HG02884 (cell line): ENCODE results near the gene COMMD3.

ENCODE experiments used
- ATAC-seq: cut with Tn5 transposase; IDR thresholded peaks from one replicate; pipeline ENCODE4 v1.9.1; 2021; ENCODE audit warnings: mild to moderate bottlenecking, moderate library complexity; ENCODE audit not compliant: unreplicated experiment

COMMD3 gene

DNA sequence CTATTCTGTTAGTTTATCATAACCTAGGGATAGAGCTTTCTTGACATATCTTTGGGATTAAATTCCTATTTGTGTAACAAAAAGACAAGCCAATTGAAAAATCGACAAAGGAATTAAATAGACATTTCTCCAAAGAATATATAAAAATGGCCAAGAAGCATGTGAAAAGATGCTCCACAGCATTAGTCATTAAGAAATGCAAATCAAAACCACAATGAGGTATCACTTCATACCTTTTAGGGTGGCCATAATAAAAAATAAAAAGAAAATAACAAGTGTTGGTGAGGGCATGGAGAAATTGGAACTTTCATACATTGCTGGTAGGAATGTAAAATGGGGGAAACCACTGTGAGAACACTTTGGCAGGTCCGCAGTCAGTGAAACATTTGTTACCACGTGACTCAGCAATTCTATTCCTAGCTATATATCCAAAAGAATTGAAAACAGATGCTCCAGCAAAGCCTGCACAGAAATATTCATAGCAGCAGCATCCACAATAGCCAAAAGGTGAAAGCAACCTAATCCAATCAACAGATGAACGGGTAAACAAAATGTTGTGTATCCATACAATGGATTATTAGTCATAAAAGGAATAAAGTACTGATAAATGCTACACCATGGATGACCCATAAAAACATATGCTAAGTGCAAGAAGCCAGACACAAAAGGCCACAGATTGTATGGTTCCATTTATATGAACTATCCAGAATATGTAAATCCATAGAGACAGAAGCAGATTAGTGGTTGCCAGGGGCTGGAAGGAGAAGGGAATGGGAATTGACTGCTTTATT is 49.7 kb downstream of the COMMD3 start:
- no peak for ATAC-seq

DNA sequence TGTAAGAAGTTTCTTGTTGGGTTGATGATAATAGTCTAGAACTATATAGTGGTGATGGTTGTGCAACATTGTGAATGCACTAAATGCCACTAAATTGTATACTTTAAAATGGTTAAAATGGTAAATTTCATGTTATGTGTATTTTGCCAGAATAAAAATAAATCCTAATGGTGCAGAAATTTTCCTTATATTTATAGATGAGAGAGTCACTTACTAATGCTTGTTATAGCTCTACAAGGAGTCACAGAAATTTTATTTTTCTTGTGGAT is 50.2 kb downstream of the COMMD3 start:
- ATAC-seq, result no peak

DNA sequence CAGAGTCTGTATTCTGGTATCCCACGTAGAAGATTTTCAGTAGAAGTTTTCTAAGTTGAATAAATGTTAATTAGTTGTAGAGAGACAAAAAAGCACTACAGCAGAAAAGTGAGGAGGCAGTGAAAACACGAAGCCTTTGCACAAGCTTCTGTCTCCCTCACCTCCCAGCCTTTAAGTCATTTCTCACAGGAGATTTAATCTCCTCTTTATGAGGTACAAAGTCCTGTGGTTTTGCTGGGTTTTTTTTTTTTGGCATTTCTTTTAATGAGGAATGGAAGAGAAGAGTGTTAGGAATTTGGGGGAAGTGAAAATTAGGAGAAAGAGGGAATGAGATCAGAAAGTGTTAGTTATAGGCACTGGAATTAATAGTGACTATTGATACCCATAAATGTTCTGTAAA is 50.6 kb downstream of the COMMD3 start:
- no peak for ATAC-seq

DNA sequence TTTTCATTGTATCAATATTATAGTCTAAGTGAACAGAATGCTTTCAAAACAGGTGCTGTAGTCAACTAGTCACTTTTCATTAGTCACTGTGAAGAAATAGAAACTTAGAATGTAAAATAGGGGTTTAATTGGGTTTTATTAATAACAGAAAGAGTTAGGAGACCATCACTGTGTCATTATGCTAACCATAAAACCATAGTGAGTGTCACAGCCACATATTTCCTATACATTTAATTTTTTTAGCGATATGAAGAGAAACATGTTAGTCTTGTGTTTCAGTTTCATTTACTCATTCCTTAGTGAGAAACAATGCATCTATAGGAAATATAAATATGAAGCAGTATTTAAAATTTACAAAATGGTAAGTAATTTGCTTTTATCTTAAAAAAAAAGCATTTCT is 51.3 kb downstream of the COMMD3 start:
- no peak for ATAC-seq

DNA sequence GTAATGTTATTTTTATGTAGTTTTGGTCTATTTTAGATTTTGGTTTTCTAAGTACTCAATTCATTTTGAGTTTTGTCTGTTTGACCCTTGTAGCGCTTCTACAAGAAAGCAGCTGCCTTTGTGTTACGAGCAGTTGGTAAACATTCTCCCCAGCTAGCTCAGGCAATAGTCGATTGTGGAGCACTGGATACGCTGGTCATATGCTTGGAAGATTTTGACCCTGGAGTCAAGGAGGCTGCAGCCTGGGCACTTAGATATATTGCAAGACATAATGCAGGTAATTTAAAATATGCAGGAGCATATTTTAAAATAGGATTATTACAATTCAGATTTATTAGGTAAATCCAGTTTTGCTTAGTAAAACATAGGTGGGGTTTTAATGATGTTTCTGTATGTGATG is 52.2 kb downstream of the COMMD3 start:
- ATAC-seq, result no peak

DNA sequence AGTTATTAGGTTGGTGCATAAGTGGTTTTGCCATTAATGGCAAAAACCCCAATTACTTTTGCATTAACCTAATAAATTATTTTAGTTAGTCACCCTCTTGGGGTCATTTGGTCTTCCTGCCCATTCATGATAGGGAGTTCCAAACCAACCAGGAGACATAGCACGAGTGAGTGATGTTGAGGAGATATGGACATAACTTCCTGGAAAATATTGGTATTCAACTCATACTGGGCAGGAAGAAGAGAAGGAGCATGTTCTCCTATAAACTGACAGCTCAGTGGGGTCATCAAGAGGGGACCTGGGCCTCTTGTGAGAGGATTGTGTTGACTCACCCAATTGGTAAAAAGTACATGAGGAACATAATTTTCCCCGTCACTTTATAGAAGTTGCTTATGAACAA is 52.8 kb downstream of the COMMD3 start:
- no peak for ATAC-seq

DNA sequence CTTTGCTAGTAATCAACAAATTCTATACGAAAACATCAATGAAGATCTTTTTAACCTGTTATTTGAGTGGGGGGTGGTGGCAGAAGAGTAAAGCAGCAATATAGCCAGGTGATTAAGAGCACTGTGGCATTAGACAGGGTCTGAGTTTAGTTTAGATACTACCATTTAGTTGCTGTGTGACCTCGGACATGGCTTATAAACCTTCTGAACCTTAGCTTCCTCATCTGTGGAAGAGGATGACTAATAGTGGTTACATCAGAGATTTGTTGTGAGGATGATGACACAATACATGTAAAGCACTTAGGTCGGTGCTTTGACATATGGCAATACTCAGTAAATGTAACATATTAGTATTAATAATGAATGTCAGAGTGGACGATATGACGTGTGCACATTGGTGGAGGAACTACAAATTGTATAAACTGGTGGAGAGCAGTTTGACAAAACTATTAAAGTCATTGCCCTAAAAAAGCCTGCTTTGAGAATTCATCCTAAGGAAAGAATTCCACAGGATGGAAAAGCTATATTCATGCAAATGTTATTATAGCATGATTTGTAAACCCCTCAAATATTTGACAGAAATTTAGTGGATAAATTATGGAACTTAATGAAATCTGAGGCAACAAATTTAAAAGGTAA is 53.4 kb downstream of the COMMD3 start:
- peak; percentile 58 for ATAC-seq
